RWPE1 (cell line): ENCODE results near the gene GOLGA2.

Source experiments
- CTCF ChIA-PET: fragments of 350-600 bp; sonication (Branson Sonifier 250); formaldehyde crosslinking; extraction: SDS; loops from one replicate; lab custom pipeline; 2021; lab: Yijun Ruan, JAX
- POLR2A ChIA-PET: fragments of 400-600 bp; formaldehyde crosslinking; extraction: SDS; loops from one replicate; lab custom pipeline; 2020; ENCODE audit warnings: antibody characterized with exemption; ENCODE audit not compliant: low non-redundant PET; lab: Yijun Ruan, JAX
- DNase-seq: peaks from one replicate; pipeline ENCODE4 v3.0.0; 2012; ENCODE audit warnings: low spot score
- H3K27ac ChIP-seq: fragments of 450-650 bp; 2 replicates; pipeline ENCODE4 v1.5.1; 2017
- CTCF ChIP-seq: fragments of 450-650 bp; conservative IDR thresholded peaks from 2 replicates; pipeline ENCODE4 v1.5.1; 2017; ENCODE audit warnings: low read depth, mild to moderate bottlenecking

GOLGA2 gene

GRCh38 chr9:128262687-128263086 lies 13.1 kb downstream of the GOLGA2 start:
- H3K27ac ChIP-seq = peak overlapping the region; percentile 12
- ChIA-PET POLR2A (no interaction called here), CTCF (interaction anchor here (3.5 kb wide), 1 partner anchor 8 kb away, joined by 18 read pairs; no protein-coding TSS in a partner anchor)
- no peak for DNase-seq
- TF ChIP-seq CTCF = no peak

DNA sequence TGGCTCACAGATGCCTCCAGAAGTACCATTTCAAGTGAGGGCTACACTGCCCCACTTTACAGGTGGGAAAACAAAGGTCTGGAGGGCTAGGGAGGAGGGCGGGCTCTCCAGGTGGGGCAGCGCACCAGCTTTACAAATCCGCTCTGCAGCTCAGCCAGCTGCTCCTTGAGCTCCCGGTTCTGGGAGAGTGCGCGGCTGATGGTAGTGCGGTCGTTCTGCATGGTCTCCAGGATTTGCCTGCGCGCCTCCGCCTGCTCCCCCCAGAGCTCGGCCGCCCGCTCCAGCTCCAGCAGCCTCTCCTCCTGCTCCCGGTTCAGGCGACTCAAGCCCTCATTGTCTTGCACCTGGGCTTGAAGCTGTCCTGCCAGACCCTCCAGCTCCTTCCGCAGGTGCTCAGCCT lies 15.5 kb downstream of the GOLGA2 start:
- 0 out of 2 replicates have a peak overlapping the region, but pooled peaks have one; percentile 1 for H3K27ac ChIP-seq
- ChIA-PET CTCF (no interaction called here), POLR2A (interaction anchor here (0.6 to 1.1 kb wide), 2 partner anchors 16 to 40 kb away, joined by 3 read pairs; partner anchors contain the start of genes GOLGA2 and SWI5)
- TF ChIP-seq CTCF = no peak
- no peak for DNase-seq

- ChIA-PET CTCF (interaction anchor here (0.6 to 0.9 kb wide), 2 partner anchors 10 to 52 kb away, joined by 3 to 4 read pairs; no protein-coding TSS in a partner anchor), POLR2A (no interaction called here)
- no peak for TF ChIP-seq CTCF
- no peak for DNase-seq
- H3K27ac ChIP-seq = peak overlapping the region; percentile 8
These were observed 16.7 kb downstream of the GOLGA2 start for GRCh38 chr9:128259156-128259555.

GRCh38 chr9:128258326-128258725 lies 17.5 kb downstream of the GOLGA2 start:
- POLR2A ChIA-PET = no interaction called here

GRCh38 chr9:128257907-128258306 lies 17.9 kb downstream of the GOLGA2 start:
- no peak for DNase-seq
- TF ChIP-seq CTCF = no peak
- peak overlapping the region; percentile 29; the same call in 1 of the 2 replicates for H3K27ac ChIP-seq
- ChIA-PET POLR2A (no interaction called here), CTCF (no interaction called here)

More at GRCh38 chr9:128258326-128258725, 17.5 kb downstream of the GOLGA2 start:
- no peak for TF ChIP-seq CTCF
- no peak for DNase-seq
- peak overlapping the region; percentile 29 for H3K27ac ChIP-seq
- CTCF ChIA-PET = interaction anchor here (0.9 kb wide), 1 partner anchor 52 kb away, joined by 4 read pairs; no protein-coding TSS in a partner anchor

GRCh38 chr9:128257086-128257825 lies 18.6 kb downstream of the GOLGA2 start:
- POLR2A ChIA-PET = no interaction called here

More at GRCh38 chr9:128257086-128257825, 18.6 kb downstream of the GOLGA2 start:
- H3K27ac ChIP-seq = peak overlapping the region; percentile 29
- CTCF ChIA-PET = interaction anchor here (0.6 kb wide), 1 partner anchor 100 kb away, joined by 3 read pairs; no protein-coding TSS in a partner anchor
- no peak for TF ChIP-seq CTCF
- no peak for DNase-seq
